NT2/D1 (cell line): ENCODE results near the gene FHOD3.

Experiments
- DNase-seq: peaks from one replicate; pipeline ENCODE4 v3.0.0-alpha.2; 2011; ENCODE audit warnings: low read depth, low spot score
- H3K27me3 ChIP-seq: 2 replicates; pipeline ENCODE4 v1.6.0; 2011; ENCODE audit warnings: mild to moderate bottlenecking; ENCODE audit not compliant: insufficient read length, insufficient read depth
- H3K36me3 ChIP-seq: 2 replicates; pipeline ENCODE4 v1.6.1; 2011; ENCODE audit warnings: mild to moderate bottlenecking, low read length, mixed read lengths; ENCODE audit not compliant: insufficient read depth, insufficient read length
- H3K4me1 ChIP-seq: 2 replicates; pipeline ENCODE4 v1.5.1; 2011; ENCODE audit not compliant: insufficient read depth, insufficient read length
- H3K4me3 ChIP-seq: 2 replicates; pipeline ENCODE4 v1.5.1; 2011; ENCODE audit warnings: low read depth; ENCODE audit not compliant: insufficient read length
- H3K9ac ChIP-seq: 2 replicates; pipeline ENCODE4 v1.6.0; 2011; ENCODE audit warnings: low read depth; ENCODE audit not compliant: insufficient read length
- H3K9me3 ChIP-seq: 2 replicates; pipeline ENCODE4 v1.5.1; 2011; ENCODE audit warnings: mild to moderate bottlenecking, low read length; ENCODE audit not compliant: insufficient read depth
- SUZ12 ChIP-seq: IDR thresholded peaks from 2 replicates; pipeline ENCODE4 v1.6.1; 2011; ENCODE audit not compliant: insufficient read length, insufficient read depth; ENCODE audit errors: extremely low read depth
- YY1 ChIP-seq: IDR thresholded peaks from 2 replicates; pipeline ENCODE4 v1.6.1; 2011; ENCODE audit not compliant: insufficient read length, insufficient read depth
- ZNF274 ChIP-seq: IDR thresholded peaks from 2 replicates; pipeline ENCODE4 v1.6.1; 2011; ENCODE audit warnings: mild to moderate bottlenecking, low read depth, low read length

FHOD3 gene

GRCh38 chr18:36706134-36706881 is 408.8 kb downstream of the FHOD3 start:
- DNase-seq: no peak
- Histone ChIP-seq H3K4me3 (no peak overlapping the region), H3K36me3 (no peaks in the 10 kb centered on the region), H3K9me3 (no peaks in the 10 kb centered on the region), H3K27me3 (no peaks in the 10 kb centered on the region), H3K4me1 (peaks cover 2% of the 10 kb centered on the region), H3K9ac (no peak overlapping the region)
- TF ChIP-seq SUZ12 (no peak), ZNF274 (no peak), YY1 (no peak)

- TF ChIP-seq ZNF274: no peak
- no peak for TF ChIP-seq SUZ12
- TF ChIP-seq YY1: no peak
Observed at GRCh38 chr18:36708366-36708765, 410.9 kb downstream of the FHOD3 start.

GRCh38 chr18:36709315-36709714 is 411.8 kb downstream of the FHOD3 start:
- Histone ChIP-seq H3K9me3 (no peaks in the 10 kb centered on the region), H3K4me3 (no peak overlapping the region), H3K4me1 (peaks cover 2% of the 10 kb centered on the region), H3K36me3 (no peaks in the 10 kb centered on the region), H3K9ac (no peak overlapping the region), H3K27me3 (no peaks in the 10 kb centered on the region)
- TF ChIP-seq ZNF274 (no peak), YY1 (no peak), SUZ12 (no peak)
- DNase-seq: no peak

More at GRCh38 chr18:36708366-36708765, 410.9 kb downstream of the FHOD3 start:
- Histone ChIP-seq H3K4me1 (peaks cover 2% of the 10 kb centered on the region), H3K9me3 (no peaks in the 10 kb centered on the region), H3K4me3 (no peak overlapping the region), H3K36me3 (no peaks in the 10 kb centered on the region), H3K9ac (no peak overlapping the region), H3K27me3 (no peaks in the 10 kb centered on the region)
- no peak for DNase-seq

- Histone ChIP-seq H3K4me3 (no peak overlapping the region), H3K36me3 (no peaks in the 10 kb centered on the region), H3K4me1 (no peaks in the 10 kb centered on the region), H3K27me3 (no peaks in the 10 kb centered on the region), H3K9ac (no peak overlapping the region), H3K9me3 (no peaks in the 10 kb centered on the region)
- no peak for DNase-seq
- no peak for TF ChIP-seq ZNF274
- no peak for TF ChIP-seq SUZ12
- TF ChIP-seq YY1: no peak
Observed at GRCh38 chr18:36711014-36711725, 413.7 kb downstream of the FHOD3 start.

GRCh38 chr18:36711813-36712444 is 414.4 kb downstream of the FHOD3 start:
- Histone ChIP-seq H3K9ac (no peak overlapping the region), H3K4me3 (no peak overlapping the region), H3K27me3 (no peaks in the 10 kb centered on the region), H3K9me3 (no peaks in the 10 kb centered on the region), H3K4me1 (no peaks in the 10 kb centered on the region), H3K36me3 (no peaks in the 10 kb centered on the region)
- DNase-seq: no peak
- TF ChIP-seq YY1 (no peak), ZNF274 (no peak), SUZ12 (no peak)

GRCh38 chr18:36714476-36714875 is 417.0 kb downstream of the FHOD3 start:
- no peaks in the 10 kb centered on the region for H3K27me3 ChIP-seq
- no peaks in the 10 kb centered on the region for H3K4me1 ChIP-seq
- TF ChIP-seq ZNF274: no peak
- TF ChIP-seq YY1: no peak
- TF ChIP-seq SUZ12: no peak
- no peak overlapping the region for H3K4me3 ChIP-seq
- DNase-seq: no peak
- no peaks in the 10 kb centered on the region for H3K9me3 ChIP-seq
- H3K9ac ChIP-seq: no peak overlapping the region
- H3K36me3 ChIP-seq: no peaks in the 10 kb centered on the region
